GM18858 (cell line): ENCODE data around the gene CA5A.
A peak's percentile ranks its signal among the peaks of the same experiment; 100 is the strongest.
"Not testable (repeated sequence)": the region's sequence is repeated elsewhere in the genome, so short reads cannot be mapped to it uniquely, and the experiment has no call there.

Experiments
- ATAC-seq: cut with Tn5 transposase; IDR thresholded peaks from one replicate; pipeline ENCODE4 v1.9.1; 2021; ENCODE audit not compliant: unreplicated experiment

CA5A gene

DNA sequence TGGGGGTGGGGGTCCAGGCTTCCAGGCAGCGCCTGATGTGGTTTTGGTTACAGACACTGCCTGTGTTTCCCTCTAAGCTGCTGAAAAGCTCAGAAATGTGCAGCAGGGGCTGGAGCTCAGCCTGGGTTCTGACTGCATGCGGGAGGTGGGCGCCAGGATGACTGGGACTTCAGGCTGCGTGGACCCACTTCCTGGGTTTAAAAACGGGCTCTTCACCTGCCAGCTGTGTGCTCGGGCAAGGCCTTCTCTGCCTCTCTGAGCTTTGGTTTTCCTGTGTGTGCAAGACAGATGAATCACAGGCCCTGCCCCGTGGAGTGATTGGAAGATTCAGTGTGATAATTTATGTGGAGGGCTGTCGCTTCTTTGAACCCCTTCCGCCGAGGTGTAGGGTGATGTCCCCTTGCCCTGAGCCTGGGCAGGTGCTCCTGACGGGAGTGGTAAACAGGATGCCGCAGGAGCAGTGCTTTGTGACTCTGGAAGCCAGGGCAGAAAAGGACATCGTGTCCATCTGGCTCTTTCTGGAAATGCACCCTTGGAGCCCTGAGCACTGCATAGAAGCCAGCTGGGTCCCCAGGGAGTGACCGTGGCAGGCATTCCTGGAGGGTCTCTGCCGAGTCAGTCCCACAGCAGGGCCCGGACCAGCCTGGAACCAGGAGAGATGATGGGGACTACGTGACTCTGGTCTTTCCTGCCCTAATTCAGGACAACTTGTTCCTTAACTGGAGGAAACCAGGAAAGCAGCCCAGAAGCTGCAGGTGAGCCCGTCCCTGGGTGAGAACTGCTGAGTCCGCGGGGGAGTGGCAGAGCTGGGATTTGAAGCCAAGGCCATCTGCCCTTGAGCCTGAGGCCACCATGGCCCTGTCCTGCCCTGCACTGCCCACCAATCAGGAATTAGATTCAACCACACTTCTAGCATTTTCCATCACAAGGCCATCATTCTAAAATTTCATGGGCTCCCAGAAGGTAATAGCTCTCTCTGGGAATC, 38.5 kb downstream of the CA5A start:
- no peak for ATAC-seq

DNA sequence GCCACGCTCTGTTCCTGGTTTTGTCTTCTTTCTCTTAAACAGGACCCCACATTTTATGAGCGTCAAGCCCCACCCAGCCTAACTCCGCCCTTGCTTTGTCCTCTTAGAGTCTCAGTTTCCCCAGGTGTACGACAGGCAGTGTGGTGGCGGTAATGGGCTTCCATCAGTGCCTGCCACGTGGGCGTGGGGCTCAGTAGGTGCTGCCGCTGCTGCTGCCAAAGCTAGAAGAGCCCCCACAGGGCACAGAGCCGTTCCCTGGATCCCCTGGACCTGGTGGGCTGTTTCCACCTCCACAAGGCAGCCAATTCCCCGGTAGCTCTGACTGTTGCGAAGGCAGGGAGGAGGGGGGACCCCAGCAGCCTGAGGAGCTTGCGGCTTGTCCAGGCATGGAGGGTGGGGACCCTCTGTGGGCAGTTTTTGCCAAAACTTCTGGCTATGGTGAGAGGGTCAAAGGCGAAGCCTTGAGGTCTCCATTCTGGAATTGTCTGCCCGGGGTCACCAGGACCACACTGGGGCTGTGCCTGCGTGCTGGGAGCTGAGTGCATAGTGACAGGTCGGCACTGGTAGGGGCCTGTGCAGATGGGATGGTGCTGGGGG, 39.3 kb downstream of the CA5A start:
- not testable (repeated sequence) for ATAC-seq

DNA sequence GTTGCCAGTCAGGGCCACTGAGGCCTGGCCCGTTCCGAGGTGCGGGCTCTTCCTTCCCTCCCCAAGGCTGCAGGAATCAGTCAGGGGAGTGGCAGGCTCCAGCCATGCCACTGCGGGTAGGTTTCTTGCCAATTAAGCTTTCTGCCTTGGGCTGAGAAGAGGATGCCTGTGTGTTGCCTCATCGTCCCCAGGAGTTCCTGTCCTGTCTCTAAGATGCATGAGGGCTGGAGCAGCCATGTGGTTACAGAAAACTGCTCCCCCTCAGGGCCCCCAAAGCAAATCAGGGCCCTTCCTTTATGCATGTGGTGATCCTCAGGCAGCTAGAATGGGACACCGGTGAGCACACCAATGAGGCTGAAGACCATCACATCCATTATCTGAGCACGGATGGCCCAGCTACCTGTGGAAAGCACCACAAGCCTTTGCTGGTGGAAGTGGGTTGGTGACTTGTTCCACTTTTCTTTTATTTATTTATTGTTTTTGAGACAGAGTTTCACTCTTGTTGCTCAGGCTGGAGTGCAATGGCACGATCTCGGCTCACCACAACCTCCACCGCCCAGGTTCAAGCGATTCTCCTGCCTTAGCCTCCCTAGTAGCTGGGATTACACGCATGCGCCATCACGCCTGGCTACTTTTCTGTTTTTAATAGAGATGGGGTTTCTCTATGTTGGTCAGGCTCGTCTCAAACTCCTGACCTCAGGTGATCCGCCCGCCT, 40.0 kb downstream of the CA5A start:
- ATAC-seq = not testable (repeated sequence)

DNA sequence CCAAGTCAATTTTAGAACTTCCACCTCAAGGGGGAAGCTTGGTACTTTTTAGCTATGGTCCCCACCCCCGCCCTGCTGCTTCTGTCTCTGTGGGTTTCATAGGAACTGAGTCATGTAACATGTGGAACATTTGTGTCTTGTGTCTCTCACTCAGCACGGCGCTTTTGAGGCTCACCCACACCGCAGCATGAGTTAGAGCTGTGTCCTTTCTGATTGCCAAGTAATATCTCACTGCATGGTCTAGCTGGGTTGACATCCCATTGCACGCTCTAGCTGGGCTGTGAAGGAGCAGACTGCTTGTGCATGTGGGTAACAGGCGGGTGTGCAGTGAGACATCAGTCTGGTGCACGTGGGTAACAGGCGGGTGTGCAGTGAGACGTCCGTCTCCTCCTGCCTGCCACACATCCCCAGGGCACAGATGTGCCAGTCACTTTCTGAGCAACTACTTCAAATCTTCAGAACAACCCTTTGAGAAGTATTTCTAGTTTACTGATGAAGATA, 40.6 kb downstream of the CA5A start:
- peak; percentile 67 for ATAC-seq

DNA sequence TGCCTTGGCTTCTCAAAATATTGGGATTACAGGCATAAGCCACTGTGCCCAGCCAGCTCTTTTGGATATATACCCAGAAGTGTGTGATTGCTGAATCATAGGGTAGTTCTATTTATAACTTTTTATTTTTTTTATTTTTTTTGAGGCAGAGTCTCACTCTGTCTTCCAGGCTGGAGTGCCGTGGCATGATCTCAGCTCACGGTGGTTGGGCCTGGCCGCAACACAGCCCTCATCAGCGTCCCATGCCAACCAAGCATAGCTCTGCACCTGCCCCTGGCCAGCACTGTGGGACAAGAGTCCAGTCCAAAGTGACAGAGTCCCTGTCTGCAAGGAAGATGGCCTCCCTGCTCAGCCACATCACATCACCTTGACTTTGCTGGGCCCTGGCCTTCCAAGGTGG, 42.3 kb downstream of the CA5A start:
- not testable (repeated sequence) for ATAC-seq

DNA sequence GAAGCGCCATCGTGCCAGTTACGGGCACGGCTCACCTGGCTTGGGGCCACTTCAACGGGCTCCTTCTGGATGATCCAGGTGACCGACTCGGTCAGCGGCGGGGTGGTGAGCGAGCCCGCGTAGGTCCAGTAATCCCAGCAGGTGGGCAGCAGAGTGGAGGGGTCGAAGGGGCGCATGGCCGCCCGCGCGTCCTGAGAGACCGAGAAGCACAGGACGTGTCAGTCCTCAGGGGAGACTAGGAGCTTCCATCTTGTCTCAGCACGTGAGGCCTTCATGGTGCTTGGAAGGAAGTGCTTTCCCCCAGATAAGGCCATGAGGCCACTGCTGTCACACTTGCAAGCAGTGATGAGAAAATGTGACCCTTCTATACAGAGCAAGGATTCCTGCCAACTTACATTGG, 44.6 kb downstream of the CA5A start:
- ATAC-seq = no peak

DNA sequence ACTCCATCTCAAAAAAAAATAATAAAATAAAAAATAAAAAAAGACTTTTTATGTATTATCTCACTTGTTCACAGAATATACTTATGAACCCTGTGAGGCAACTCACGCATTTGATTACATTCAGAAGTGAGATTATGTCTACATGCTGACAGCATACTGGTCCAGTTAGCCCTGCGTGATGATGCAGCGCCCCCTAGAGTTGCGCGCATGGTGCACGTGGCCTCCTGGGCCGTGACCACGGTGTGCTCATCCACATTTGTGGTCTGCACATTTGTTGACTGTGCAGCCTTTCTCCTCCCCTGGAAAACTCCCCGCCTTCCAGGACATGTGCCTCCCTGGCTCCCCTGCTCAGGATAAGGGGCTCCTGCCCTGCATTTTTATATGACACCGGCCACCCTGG, 46.6 kb downstream of the CA5A start:
- not testable (repeated sequence) for ATAC-seq

DNA sequence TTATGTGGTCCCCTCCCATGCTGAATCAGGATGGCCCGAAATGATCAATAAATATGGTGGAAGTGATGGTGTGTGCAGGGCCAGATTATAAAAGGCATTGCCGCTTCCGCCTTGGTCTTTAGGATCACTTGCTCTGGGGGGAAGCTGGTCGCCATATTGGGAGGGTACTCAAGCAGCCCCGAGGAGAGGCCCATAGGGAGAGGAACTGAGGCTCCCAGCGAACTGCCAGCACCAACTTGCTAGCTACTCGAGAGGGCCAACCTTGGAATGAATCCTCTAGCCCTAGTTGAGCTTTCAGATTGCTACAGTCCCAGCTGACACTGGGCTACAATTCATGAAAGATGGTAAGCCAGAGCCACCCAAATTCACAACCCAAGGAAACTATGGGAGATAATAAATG, 48.0 kb downstream of the CA5A start:
- ATAC-seq = not testable (repeated sequence)

DNA sequence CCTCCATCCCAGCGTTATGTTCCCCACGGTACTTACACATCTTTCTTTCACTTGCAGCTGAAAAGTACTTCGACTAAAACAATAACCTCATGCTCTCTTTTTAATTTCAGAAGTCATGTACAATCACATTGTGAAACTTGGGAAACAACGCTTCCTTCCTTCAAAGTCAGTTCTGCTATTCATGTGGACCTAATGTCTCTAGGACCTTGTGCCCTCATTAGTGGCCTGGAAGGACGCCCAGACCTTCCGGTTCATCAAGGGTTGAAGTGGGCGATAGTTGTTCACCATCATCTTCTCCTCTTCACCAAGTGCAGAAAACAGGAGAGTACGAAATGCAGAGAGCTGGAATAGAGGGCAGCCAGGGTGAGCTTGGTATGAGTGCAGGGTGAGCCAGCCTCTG, 48.4 kb downstream of the CA5A start:
- not testable (repeated sequence) for ATAC-seq

DNA sequence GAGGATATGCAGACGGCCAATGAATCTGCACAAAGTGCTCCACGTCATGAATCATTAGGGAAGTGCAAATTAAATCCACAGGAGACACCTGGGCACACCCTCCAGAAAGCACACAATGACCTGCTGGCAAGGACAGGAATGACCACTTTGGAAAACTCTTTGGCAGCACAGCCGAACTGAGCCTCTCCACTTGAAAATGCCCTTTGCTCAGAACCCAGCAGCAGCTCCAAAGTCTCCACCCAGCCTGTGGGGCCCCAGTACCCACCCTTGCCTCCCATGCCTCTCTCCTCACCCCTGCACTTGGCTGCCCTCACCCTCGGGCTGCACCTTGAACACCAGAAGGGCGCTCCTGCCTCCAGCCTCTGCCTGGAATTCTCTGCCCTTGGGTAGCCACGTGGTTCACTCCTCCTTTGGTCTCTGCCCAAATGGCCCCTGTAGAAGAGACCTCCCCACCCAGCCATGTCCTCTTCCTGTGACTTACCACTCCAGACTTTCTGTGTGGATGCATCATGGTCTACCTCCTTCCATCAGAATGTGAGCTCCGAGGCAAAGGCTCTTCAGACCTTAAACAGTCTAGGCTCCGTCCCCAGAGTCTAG, 50.9 kb downstream of the CA5A start:
- not testable (repeated sequence) for ATAC-seq

DNA sequence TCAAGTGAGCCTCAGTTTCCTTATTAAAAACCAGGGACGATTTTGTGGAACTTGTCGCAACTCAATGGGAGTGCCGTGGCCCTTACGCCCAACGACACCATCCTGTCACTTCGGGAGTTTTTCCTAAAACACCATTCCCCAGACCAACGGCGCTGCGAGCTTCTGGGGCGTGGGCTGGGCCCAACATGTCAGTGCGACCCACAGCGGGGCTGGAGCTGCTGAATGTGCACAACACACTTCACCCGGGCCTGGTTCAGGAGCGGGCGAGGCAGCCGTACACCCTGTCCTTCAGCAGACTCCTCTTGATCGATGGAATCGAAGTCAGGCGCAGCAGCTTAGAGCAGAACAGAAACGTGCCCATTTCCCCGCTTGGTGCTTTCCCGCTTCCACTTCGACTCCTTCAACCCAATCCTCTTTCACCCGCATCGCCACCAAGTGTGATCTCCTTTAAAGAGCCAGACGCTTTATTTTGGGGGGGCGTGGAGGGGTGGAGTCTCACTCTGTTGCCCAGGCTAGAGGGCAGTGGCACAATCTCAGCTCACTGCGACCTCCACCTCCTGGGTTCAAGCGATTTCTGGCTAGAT, 53.8 kb downstream of the CA5A start:
- ATAC-seq = no peak

DNA sequence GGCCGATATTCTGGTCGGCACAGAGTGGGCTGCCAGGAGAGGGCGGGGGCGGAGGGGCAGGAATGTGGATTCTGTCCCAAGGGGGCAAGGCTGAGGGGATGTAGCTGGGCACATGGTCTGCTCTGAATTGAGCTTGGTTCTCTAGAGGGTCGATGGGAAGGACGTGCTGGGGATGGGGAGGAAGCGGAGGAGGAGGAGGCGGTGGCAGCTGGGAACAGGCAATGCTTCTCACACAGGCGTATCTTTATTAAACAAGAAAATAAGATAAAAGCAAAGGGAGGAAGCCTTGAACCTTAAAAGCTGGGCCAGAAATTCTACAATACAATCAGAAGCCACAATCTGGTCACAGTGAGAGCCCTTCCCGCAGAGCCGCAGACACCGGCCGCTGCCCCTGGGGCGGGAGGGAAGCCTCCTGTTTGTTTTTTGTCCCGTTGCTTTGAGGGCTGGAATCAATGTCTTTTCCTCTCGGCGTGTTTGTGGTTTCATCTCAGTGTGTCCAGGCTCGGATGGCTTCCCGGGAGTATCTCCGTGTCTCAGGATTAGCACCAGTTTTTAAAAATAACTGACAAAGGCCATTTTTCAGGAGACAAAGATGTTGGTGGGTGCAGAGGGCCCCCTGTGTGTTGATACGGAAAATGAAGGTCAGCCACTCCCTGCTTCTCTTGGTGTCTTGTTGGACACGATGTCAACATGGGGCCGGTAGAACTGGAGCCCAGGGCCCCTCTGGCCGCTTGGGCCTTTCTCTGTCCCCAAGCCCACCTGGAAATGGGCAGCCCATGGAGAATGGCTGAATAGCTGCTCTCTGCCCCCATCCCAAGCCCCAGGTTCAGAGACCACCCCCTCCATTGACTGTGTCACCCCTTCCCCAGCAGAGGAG, 54.8 kb downstream of the CA5A start:
- no peak for ATAC-seq

DNA sequence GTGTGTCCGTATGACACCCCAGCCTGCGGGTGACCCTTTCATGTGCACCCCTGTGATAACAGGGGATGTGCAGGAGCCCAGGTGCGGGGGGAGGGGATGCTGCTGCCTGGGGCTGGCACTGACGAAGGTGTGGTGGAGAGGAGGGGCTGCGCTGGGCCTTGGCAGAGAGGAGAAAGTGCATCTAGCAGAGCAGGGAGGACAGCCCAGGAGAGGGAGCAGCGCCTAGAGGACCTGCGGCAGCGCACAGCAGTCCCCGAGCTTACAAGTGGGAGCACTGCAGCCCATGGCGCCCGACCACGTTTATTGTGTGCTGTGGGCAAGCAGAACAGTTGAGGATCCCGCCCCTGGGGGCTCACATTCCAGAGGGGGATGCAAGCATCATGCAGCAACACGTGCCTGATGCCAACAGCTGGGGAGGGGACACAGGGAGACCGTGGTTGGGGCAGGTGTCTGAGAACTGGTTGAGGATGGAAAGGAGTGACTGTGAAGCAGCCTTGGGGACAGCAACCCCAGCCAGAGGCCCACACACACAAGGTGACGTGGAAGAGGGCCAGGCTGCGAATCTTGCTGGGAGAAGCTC, 56.1 kb downstream of the CA5A start:
- ATAC-seq = no peak

DNA sequence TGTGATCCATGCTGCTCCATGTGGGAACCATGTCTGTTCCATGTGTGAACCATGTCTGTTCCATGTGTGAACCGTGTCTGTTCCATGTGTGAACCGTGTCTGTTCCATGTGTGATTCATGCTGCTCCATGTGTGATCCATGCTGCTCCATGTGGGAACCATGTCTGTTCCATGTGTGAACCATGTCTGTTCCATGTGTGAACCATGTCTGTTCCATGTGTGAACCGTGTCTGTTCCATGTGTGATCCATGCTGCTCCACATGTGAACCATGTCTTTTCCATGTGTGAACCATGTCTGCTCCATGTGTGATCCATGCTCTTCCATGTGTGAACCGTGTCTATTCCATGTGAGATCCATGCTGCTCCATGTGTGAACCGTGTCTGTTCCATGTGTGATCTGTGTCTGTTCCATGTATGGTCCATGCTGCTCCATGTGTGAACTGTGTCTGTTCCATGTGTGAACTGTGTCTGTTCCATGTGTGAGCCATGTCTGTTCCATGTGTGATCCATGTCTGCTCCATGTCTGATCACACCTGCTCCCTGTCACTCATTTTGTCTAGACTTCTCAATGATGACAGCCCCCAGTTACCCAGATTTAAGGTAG, 56.8 kb downstream of the CA5A start:
- ATAC-seq = not testable (repeated sequence)

DNA sequence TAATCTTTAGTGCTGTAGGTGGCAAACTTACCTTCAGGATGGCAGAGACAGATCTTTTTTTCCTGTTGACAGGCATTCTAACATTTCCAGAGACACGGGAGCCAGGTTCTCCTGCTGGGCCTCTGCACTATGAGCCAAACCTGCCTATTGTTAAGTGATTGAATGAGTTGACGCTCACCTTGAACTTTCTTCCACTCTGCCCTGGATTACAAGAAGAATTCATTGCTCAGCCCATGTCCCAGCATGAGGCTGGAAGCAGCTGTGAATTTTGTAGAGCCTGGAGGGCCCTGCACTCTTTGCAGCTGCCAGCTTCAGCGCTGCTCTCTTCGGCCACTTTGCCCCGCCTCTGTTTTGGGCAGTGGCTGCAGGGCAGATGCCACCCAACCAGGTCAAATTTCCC, 57.6 kb downstream of the CA5A start:
- ATAC-seq = no peak

DNA sequence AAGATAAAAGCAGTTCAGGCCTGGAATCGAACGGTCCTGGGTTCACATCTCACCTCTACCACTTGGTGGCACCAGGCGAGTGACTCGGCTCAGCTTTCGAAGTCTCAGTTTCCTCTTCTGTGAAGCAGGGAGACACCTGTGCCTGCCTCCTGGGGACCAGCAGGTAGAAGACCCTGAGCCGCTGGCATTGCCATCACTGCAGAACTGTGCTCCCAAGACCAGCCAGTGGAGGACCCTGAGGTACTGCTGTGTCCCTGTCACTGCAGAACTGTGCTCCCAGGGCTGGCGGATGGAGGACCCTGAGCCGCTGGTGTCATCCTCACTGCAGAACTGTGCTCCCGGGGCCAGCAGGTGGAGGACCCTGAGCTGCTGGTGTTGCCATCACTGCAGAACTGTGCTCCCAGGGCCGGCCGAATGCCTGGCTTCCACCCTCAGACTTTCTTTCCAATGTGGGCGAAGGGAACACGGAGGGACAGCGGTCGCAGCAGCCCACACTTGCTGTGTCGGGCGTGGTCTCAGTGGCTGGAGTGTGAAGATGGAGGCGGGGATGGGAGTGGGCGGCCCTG, 58.3 kb downstream of the CA5A start:
- no peak for ATAC-seq

DNA sequence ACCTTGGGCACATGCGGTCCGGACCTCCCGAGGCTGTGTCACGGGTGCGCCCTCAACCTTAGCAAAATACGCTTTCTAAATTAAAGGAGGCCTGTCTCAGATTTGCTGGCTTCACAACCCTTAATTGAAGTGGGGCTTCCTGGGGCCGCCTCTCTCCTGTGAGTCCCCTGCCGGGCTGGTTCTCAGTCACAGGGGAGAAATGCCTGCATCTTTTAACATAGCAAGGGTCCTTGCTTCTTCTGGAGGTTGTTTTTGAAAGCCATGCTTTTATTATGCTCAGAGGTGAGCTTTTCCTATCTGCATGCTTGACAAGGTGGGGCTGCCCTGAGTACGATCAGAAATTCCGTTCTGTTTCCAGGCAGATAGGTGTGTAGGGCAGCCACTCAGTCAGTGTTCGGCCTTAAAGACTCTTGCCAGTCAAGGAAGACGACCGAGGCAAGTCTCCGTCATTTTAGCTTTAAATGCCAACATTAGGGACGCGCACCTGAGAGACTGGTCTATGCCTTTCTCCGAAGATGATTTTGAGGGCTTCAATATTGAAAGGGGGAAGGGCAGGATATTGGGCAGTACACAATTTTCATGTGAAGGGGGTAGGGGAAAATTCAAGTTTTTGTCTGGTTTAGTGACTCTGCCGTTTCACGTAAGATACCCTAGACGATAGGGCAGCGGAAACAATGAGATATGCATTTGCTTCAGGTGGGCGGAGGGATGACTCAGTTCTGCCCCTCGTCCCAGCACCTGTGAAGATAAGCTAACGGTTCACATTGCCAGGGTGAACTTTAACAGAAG, 61.5 kb downstream of the CA5A start:
- ATAC-seq = no peak
